ENCODE data around the gene FOXO6.

DNA sequence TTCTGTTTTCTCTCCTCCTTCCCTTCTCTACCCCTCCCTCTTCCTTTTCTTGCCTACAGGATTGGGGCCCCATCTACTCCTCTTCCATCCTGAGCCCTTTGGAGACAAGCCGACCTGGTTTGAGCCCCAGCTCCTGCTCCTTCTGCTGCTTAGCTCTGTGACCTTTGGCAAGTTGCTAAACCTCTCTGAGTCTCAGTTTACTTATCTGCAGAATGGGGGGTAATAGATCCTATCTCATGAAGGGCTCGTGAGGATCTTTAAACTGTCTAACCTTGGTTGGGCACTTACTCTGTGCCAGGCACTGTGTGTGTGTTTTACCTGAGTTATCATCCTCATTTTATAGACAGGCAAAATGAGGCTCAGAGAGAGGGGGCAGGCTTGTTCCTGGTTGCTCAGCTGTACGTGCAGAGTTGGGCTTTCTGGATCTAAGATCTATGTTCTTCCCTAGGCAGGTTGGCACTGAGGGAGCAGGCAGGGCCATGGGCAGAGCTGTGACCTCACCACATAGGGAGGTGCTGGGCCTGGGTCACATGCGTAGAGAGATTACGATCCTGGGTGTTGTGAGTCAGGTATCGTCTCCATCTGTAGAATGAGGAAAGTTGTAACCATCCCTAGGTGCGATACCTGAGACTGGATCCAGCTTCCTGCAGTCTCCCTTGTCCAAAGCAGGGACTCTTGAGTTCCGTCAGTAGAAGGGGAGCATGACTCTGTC, 58.5 kb downstream of the FOXO6 start:
- TF ChIP-seq, protein P1, sequence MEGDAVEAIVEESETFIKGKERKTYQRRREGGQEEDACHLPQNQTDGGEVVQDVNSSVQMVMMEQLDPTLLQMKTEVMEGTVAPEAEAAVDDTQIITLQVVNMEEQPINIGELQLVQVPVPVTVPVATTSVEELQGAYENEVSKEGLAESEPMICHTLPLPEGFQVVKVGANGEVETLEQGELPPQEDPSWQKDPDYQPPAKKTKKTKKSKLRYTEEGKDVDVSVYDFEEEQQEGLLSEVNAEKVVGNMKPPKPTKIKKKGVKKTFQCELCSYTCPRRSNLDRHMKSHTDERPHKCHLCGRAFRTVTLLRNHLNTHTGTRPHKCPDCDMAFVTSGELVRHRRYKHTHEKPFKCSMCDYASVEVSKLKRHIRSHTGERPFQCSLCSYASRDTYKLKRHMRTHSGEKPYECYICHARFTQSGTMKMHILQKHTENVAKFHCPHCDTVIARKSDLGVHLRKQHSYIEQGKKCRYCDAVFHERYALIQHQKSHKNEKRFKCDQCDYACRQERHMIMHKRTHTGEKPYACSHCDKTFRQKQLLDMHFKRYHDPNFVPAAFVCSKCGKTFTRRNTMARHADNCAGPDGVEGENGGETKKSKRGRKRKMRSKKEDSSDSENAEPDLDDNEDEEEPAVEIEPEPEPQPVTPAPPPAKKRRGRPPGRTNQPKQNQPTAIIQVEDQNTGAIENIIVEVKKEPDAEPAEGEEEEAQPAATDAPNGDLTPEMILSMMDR (conservative IDR thresholded peaks at IDR 0.05 in 1 of 2, IDR thresholded peaks at IDR 0.05 in 1 of 2; ENCODE audit: low read depth in 1 of 2, low read length in 2 of 2), result no peak
- no peak for TF ChIP-seq EZH2 (IDR thresholded peaks at IDR 0.05; ENCODE audit: low read length, missing control alignments)

All from fibroblast of lung (primary cell).